Diencephalon (tissue), 1 donor: ENCODE data around the gene DCANP1. TPM values are rescaled to one million over a fixed set of nuclear protein-coding genes. Genes with fewer than 3 reads are reported as not detected.

Experiments used
- small RNA-seq: library from RNA; depleted of rRNA; stranded (forward); fragments of <200 nt; gene quantifications from one replicate; pipeline ENCODE3, GENCODE V24; 2014
- total RNA-seq: library from RNA; depleted of rRNA; stranded (reverse); fragments of >200 nt; gene quantifications from one replicate; pipeline ENCODE4 v1.2.3, GENCODE V29; 2014

Gene DCANP1, protein sequence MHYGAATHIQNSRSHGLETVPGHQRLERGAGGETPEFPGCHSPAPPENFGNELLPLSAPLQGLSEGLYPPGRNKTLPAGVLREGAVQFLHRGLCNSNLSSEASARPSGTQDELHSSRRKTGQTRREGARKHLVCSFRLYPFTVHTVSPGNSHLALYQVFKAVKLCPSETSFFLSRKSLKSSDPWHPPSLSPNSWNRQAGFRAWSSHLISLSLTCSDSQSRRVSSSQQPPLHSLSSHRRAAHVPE
- not detected for total RNA-seq

DNA sequence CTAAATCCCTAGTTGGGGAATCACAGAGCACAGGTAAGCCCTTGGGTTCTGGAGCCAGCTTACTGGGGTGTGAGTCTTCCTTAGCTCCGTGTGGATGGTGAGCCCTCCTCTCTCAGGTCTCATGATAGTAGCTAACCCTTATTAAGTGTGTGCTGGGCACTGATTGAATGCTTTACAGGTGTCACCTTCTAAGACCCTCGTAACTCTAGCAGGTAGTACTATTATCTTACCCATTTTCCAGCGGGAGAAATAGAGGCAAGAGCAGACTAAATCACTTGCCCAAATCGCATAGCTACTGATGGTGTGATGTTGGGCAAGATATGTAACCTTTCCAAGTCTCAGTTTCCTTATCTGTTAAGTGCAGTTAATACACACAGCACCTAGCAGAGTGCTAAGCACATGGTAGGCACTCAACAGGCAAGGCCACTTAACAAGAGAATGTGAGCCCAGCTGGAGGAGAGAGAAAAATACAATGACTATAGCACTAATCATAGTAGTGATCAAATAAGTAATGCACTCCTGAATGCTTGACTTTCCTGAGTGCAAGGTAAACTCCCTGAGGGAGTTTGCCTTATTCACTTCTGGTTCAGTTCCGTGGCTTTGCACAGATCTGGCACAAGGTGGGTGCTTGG lies at the start of gene DCANP1:
Gene DCANP1 (minus strand): TSS at position 51 of the 632 bp plus-strand sequence. CDS start 240 bp downstream, outside the sequence.

DNA sequence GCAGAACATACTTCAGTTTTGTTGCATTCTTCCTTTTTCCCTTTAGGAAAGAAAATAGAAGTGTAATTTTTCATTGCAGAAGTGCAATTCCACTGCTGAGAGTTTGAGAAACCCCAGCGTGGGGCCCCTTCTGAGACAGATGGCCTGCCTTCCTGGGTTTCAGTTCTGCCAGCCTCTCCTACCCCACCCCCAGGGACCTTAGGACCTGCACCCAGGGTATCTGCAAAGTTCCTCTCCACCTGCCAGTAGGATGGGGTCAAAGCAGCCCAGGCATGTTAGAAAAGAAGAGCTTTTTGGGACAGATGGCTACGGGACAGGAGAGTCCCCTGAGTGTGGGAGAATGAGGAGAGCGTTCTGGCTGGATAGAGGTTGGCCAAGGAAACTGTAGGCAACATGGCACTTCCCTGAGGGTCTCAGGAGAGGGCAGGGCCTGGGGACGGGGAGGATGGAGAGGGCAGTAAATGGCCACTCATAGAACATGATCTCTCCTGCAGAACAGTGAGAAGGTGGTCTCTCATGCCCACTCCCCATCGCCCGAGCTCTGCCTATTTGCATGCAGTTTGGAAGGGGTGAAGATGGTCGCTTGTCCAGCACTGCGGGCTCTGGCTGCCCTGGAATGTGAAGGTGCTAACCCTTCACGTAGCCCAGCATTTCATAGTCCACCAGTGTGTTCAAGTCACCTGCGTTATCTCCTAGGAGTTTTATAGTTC lies 5.3 kb upstream of the DCANP1 start, which contains the start of gene TIFAB:
Gene TIFAB (minus strand): TSS at position 31 of the 710 bp plus-strand sequence. CDS start 2,412 bp downstream, outside the sequence.

DNA sequence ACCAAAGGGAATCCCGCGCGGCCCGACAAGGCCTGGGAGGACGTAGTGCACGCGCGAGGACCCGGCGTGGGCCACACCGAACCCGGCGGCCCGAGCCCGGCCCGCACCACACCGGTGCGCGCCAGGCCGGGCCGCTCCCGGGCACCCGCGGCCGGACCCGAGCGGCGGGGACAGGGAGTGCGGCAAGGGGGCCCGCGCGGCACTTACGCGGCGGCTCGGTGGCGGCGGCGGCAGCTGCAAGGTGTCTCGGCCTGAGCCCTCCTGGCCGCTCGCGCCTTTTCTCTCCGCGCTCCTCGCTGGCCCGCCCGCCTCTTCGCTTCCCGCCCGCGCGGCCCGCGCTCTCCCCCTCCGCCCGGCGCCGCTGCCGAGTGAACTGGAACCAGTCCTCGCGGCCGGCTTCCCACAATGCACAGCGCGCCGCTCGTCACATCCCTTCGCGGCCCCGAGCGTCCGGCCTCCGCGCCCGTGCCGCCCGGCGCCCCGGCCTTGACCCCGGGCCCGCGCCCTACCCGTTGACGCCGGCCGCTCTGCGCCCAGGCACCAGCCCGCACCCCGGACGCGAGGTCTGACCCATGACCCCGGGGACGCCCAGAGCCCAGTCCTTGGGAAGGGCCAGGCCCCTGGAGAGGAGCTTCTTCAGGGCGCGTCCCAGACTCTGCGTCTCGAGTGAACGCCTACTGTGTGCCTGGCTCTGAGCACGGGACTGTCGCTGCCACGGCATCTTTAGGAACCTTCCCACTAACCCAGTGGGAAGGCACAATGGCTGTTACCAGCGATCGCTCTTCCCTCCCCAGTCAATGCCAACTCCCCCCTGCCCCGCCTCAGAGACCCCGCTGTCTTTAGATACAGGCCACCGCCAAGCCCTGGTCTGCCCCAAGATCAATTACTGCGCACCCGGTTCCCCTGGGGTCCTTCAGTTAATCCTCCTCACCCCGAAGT lies 48.0 kb downstream of the DCANP1 start, which contains the start of gene MACROH2A1:
Gene MACROH2A1 (minus strand): TSS at position 377 of the 939 bp plus-strand sequence. CDS start 10,138 bp downstream, outside the sequence.

Small RNAs within 50 kb of the gene (small RNA-seq; reads per million reads assigned to genes)
- gene DCANP1: not detected

Other genes starting within 250 kb of the DCANP1 start
- 121 TPM for gene MACROH2A1, start 48.1 kb downstream of the DCANP1 start, total RNA-seq
- gene TIFAB, start 5.0 kb upstream of the DCANP1 start, total RNA-seq: not detected
- not detected for gene NEUROG1, start 88.6 kb upstream of the DCANP1 start, total RNA-seq
- gene CXCL14, start 131.6 kb upstream of the DCANP1 start, total RNA-seq: 10.6 TPM